ENCODE measurements around the gene MCUB.

Gene MCUB

DNA sequence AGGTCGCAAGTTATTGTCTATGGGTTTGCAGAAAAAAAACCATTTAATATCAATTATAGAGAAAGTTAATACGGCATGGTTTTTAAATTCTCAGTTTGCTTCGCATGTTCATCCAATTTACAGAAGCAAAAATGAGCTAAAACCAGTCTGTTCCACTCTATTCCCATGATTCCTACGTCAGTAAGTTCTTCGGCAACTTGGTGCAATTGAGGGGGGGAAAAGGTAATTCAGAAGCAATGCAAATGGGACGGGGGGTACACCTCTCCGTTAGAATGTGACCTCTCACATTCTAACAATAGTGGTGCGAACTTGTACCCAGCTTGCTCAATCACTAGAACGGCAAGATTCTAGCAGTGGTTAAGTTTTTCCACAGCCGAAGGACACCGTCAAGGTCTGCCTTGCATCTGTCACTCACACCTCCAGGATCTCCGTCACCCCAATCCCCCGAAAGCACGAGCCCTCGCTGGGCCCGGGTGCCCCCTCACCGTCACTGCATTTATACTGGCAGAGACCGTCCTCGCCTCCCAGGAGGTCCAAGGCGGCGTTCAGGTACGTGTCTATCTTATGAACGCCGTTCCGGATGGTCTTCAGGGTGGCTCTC is 169.2 kb downstream of the MCUB start:
- TF ChIP-seq, protein P1, sequence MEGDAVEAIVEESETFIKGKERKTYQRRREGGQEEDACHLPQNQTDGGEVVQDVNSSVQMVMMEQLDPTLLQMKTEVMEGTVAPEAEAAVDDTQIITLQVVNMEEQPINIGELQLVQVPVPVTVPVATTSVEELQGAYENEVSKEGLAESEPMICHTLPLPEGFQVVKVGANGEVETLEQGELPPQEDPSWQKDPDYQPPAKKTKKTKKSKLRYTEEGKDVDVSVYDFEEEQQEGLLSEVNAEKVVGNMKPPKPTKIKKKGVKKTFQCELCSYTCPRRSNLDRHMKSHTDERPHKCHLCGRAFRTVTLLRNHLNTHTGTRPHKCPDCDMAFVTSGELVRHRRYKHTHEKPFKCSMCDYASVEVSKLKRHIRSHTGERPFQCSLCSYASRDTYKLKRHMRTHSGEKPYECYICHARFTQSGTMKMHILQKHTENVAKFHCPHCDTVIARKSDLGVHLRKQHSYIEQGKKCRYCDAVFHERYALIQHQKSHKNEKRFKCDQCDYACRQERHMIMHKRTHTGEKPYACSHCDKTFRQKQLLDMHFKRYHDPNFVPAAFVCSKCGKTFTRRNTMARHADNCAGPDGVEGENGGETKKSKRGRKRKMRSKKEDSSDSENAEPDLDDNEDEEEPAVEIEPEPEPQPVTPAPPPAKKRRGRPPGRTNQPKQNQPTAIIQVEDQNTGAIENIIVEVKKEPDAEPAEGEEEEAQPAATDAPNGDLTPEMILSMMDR (IDR thresholded peaks at IDR 0.05; ENCODE audit: borderline replicate concordance, insufficient read depth, low read depth, low read length): no peak
- H3K4me3 ChIP-seq (ENCODE audit: low read depth, low read length): peak overlapping the region; percentile 65

DNA sequence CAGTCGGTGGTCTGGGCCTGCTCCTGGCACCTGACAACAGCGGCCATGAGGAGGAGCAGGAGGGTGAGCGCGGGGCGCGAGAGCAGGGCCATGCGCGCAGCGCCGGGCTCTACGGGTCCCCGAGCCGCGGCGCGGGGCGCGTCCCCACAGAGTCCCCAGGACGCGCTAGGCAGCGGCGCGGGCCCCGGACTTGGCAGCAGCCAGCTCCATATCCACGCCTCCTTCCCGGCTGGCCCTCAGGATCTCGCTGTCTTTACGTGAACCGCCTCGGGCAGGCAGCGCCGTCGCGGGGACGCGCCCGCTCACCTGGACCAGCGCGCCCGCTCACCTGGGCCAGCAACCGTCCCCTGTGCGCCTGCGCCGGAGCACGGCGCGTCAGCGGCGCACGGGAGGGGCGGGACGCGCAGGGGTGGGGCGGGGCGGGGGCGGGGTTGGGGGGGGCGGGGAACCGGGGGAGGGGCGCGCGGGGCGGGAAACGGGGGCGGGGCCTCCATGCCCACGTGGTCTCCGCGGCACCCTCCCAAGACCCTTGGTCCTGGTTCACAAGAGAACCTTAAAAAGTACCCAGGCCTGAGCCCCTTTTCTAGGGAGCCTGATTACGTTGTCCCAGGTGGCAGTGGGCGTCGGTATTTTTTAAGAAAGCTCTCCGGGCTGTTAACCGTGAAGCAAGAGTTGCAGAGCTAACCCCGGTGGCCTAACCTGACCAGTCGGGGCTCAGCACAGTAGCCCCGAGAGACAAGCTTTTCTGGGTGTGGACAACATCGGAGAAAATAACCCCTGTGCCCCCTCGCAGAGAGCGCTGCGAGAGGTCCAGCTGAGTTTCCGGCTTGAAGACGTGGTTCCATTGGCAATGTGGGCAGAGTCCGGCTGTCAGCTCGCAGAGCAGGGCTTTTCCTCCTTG is 169.9 kb downstream of the MCUB start, which contains the start of gene PLA2G12A:
Gene PLA2G12A, minus strand, starts transcription at position 353 of the 901 bp plus-strand sequence. Its CDS starts 261 bp downstream, at position 92.
- TF ChIP-seq, protein P1 (IDR thresholded peaks at IDR 0.05; ENCODE audit: borderline replicate concordance, insufficient read depth, low read depth, low read length): no peak
- peak within 1 kb of the TSS; percentile 73 for H3K4me3 ChIP-seq (ENCODE audit: low read depth, low read length)

DNA sequence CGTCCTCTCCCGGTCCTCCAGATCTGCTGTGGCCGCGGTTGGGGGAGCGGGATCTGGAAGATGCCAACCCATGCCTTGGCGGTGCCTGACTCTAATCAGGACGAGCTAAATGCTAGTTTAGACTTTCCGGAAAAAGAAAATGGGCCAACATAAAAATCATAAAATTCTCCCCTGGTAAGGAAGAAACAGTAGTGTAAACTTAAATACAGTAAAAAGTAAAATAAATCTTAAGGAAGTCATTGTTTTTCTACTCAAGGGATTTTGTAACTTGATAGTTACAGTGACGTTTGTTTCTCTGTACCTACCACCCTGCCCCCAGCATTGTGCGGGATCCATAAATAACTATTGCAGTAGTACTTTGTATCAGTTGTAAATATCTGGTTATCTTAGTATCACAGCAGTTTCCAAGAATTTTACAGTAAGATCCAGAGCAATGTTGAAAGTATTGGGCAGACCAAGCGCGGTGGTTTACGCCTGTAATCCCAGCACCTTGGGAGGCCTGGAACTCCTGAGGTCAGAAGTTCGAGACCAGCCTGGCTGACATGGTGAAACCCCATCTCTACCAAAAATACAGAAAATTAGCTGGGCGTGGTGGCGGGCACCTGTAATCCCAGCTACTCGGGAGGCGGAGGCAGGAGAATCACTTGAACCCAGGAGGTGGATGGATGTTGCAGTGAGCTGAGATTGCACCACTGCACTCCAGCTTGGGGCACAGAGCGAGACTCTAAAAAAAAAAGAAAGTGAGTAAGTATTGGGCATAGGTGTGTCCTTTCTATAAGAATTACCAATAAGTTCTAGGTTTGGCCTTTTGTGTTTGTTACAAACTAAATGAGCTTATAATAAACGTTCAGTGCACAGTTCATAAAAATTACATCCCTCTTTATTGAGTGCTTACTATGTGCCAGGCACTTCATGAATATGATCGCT is 170.8 kb downstream of the MCUB start:
- TF ChIP-seq, protein P1 (IDR thresholded peaks at IDR 0.05; ENCODE audit: borderline replicate concordance, insufficient read depth, low read depth, low read length): no peak
- H3K4me3 ChIP-seq (ENCODE audit: low read depth, low read length): peak overlapping the region; percentile 73

DNA sequence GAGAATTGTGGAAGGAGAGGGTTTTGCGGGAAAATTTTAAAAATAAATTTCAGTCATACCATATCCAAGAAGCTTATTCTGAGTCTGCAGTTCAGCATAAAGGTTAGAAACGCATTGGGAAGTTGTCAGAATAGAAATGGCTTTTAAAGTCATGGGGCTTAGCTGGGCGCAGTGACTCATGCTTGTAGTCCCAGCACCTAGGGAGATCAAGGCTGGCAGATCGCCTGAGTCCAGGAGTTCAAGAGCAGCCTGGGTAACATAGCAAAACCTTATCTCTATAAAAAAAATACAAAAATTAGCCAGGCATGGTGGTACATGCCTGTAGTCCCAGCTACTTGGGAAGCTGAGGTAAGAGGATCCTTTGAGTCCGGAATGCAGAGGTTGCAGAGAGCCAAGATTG is 173.7 kb downstream of the MCUB start:
- TF ChIP-seq, protein P1 (IDR thresholded peaks at IDR 0.05; ENCODE audit: borderline replicate concordance, insufficient read depth, low read depth, low read length): no peak
- no peak overlapping the region for H3K4me3 ChIP-seq (ENCODE audit: low read depth, low read length)

DNA sequence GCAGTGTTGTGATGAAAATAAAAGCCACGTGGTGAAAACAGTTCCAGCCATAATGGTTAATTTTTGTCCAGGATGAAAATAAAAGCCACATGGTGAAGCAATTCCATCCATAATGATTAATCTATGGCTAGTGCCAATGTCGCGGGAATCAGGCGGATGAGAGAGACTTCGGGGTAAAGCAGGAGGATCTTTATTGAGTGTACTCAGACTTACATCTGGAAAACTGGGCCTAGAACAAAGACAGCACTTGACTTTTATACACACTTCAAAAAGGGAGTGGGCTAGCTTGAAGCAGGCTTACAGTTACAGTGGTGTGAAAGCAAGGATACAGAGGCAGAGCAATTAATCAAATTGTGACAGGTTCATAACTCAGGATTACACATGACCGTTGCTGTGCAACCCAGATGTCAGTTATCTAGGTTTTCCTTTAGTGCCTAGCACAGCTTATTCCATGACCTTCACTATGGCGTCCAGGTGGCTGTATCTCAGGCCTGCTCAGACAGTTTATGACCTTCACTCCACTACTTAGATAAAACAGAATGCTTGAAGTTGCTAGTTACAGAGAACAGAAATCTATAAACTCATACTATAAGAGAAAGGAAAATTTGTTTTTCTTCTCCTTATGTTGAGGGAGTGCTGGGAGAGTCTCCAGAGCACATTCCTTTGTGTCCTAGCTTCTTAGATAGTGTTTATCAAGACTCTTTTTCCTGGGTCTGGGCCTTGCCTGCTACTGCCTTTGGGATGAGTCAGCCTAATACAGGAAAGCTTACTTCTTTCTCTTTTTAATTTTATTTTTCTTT is 175.7 kb downstream of the MCUB start:
- TF ChIP-seq, protein P1 (IDR thresholded peaks at IDR 0.05; ENCODE audit: borderline replicate concordance, insufficient read depth, low read depth, low read length): no peak
- H3K4me3 ChIP-seq (ENCODE audit: low read depth, low read length): no peak overlapping the region

All from GM12875 (cell line).